PFSK-1 (cell line): ENCODE results near the gene PXDN.

Experiments
- FOXP2 ChIP-seq: optimal IDR thresholded peaks from 2 replicates; pipeline ENCODE3; 2011; ENCODE audit warnings: borderline replicate concordance, control low read depth, inconsistent platforms; ENCODE audit not compliant: insufficient read depth; ENCODE audit errors: extremely low read length, extremely low read depth
- POLR2AphosphoS5 ChIP-seq: IDR thresholded peaks from 2 replicates; pipeline ENCODE4 v1.6.1; 2012; ENCODE audit warnings: low read depth, mild to moderate bottlenecking, control low read depth, low read length, moderate library complexity
- SIN3A ChIP-seq: IDR thresholded peaks from 2 replicates; pipeline ENCODE4 v1.6.1; 2012; ENCODE audit warnings: mild to moderate bottlenecking, low read length, moderate library complexity, borderline replicate concordance; ENCODE audit not compliant: insufficient read depth
- TAF1 ChIP-seq: IDR thresholded peaks from 2 replicates; pipeline ENCODE4 v1.6.1; 2012; ENCODE audit warnings: low read length, control low read depth, borderline replicate concordance; ENCODE audit not compliant: insufficient read depth
- TF ChIP-seq, protein P1 (sequence below), 2 experiments: IDR thresholded peaks; 2 replicates each; pipeline versions ENCODE4 v1.6.1 to v1.8.0; 2011 to 2012; ENCODE audit warnings: low read depth in 2 of 2, low read length in 2 of 2, control low read depth in 1 of 2, inconsistent platforms in 1 of 2, mild to moderate bottlenecking in 1 of 2, moderate library complexity in 1 of 2; ENCODE audit not compliant: insufficient read depth in 1 of 2

The PXDN gene

DNA sequence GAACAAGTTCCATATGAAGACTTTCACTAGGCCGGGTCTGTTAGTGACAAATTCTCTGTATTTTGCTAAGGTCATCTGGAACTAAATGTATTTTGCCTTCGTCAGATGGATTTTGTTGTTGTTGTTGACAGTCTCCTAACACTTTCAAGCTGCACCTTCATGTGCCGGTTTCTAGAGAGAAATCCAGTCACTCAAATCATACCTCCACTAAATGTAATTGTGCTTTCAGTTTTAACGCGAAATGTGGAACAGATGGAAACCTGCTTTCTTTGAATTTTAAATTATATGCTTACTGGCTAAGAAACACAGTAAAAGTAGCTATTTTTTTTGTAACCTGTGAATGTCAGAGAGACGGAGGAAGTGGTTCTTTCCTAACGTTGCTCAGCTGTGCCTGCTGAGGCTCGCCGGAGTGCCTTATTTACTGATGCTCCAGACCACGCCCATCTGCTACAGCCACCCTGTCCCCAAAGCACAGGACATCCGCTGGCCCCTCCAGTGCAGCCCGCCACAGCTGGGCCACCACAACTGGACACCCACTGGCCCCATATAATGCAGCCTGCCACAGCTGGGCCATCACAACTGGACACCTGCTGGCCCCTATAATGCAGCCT is 134.7 kb downstream of the PXDN start:
- TF ChIP-seq TAF1 (no peak), FOXP2 (no peak), POLR2AphosphoS5 (no peak), SIN3A (no peak)
- TF ChIP-seq, protein P1, sequence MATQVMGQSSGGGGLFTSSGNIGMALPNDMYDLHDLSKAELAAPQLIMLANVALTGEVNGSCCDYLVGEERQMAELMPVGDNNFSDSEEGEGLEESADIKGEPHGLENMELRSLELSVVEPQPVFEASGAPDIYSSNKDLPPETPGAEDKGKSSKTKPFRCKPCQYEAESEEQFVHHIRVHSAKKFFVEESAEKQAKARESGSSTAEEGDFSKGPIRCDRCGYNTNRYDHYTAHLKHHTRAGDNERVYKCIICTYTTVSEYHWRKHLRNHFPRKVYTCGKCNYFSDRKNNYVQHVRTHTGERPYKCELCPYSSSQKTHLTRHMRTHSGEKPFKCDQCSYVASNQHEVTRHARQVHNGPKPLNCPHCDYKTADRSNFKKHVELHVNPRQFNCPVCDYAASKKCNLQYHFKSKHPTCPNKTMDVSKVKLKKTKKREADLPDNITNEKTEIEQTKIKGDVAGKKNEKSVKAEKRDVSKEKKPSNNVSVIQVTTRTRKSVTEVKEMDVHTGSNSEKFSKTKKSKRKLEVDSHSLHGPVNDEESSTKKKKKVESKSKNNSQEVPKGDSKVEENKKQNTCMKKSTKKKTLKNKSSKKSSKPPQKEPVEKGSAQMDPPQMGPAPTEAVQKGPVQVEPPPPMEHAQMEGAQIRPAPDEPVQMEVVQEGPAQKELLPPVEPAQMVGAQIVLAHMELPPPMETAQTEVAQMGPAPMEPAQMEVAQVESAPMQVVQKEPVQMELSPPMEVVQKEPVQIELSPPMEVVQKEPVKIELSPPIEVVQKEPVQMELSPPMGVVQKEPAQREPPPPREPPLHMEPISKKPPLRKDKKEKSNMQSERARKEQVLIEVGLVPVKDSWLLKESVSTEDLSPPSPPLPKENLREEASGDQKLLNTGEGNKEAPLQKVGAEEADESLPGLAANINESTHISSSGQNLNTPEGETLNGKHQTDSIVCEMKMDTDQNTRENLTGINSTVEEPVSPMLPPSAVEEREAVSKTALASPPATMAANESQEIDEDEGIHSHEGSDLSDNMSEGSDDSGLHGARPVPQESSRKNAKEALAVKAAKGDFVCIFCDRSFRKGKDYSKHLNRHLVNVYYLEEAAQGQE (IDR thresholded peaks at IDR 0.05; ENCODE audit: insufficient read depth in 1 of 2, low read depth in 2 of 2, low read length in 2 of 2), result no peak

DNA sequence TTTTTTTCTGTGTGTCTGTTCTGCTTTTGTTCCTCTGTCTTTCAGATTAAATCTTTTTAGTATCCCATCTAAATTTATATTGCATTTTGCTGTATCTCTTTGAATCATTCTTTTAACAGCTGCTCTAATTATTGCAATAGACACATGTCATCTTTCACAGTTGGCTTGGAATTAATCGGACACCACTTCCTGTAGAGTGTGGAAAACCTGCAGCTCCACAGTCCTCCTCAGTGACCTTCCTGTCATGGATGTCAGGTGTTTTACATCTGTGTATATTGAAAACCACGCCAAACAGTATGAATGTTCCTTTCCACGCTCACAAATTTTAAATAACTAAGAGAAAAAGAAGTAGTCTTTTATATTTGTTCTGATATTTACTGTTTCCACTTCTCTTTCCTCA is 135.3 kb downstream of the PXDN start:
- no peak for TF ChIP-seq FOXP2
- TF ChIP-seq SIN3A, result no peak
- no peak for TF ChIP-seq POLR2AphosphoS5
- no peak for TF ChIP-seq TAF1
- TF ChIP-seq, protein P1 (IDR thresholded peaks at IDR 0.05; ENCODE audit: insufficient read depth in 1 of 2, low read depth in 2 of 2, low read length in 2 of 2), result no peak

DNA sequence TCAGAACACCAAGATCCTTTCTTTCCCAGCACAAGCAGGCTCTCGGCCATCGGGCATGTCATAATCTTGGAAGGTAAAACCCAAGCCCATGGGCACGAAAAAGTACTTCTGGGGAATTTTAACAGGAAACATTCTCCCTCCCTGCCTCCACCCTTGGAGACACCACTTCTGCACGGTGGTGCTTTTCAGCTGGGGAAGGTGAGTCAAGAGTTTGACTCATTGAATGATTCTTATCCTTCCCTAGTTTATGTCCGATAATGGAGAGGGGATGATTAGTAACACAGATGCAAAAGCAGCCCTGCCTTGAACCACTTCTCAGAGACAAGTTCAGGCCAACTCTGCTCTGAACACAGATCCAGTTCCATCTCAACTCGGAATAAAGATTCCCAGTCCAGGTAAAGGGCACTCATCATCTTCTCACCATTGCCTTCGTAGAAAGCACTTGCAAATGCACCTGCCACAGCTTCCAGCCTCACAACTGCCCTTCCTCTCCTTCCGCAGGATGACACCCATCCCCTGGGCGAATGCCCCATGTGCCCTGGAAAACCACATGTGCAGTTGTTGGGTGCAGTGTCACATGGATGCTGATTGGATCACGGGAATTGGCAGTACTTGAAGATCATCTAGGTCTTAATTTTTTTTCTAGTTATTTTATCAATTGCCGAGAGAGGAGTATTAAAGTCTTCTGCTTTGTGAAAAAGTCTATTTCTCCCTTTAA is 136.2 kb downstream of the PXDN start:
- no peak for TF ChIP-seq SIN3A
- TF ChIP-seq, protein P1 (IDR thresholded peaks at IDR 0.05; ENCODE audit: insufficient read depth in 1 of 2, low read depth in 2 of 2, low read length in 2 of 2), result no peak
- no peak for TF ChIP-seq POLR2AphosphoS5
- no peak for TF ChIP-seq TAF1

DNA sequence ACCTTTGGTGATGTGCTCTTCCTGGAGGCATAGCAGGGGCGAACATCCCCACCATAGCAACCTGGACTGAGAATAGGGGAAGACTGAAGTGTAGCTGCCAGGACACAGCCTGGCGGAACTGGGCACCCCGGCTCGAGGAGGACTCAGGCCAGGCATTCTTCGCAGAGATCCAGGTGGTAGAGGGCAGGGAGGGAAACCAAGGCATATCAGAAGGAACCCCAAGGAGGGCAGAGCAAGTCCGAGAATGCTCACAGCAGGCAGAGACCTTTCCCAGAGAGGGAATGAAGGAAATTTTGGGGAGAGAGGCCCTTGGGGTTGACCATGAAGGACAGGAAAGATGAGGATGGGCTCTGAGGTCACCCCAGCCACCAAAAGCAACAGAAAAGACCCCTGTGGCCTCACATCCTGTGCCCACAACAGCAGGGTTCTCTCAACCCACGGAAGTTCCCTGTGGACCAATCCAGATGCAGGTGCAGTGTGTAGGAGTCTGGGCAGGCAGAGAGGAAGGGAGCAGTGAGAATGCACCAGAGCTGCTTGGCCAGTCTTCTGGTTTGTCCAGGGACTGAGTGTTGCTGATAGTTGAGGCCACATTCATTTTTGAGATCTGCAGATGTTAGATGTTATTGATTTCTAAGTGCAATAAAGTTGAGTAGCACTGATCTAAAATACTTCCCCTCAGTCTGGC is 136.9 kb downstream of the PXDN start:
- TF ChIP-seq, protein P1 (IDR thresholded peaks at IDR 0.05; ENCODE audit: insufficient read depth in 1 of 2, low read depth in 2 of 2, low read length in 2 of 2), result no peak
- TF ChIP-seq FOXP2 (no peak), POLR2AphosphoS5 (no peak), TAF1 (no peak), SIN3A (no peak)
